Erythroblast (primary cell): ENCODE results near the gene CEL.

Experiments used
- GATA1 ChIP-seq: IDR thresholded peaks from 2 replicates; pipeline ENCODE4 v1.6.1; 2011; ENCODE audit warnings: low read depth, mild to moderate bottlenecking, control low read depth, low read length, moderate library complexity
- POLR2A ChIP-seq: IDR thresholded peaks from 2 replicates; pipeline ENCODE4 v1.6.1; 2011; ENCODE audit warnings: mild to moderate bottlenecking, low read length

GRCh38 chr9:133115604-133116345, 54.0 kb downstream of the CEL start:
- no peak for TF ChIP-seq POLR2A
- TF ChIP-seq GATA1: no peak
